Forelimb muscle (tissue), 1 donor: Measurements from ENCODE around the gene THOC7. TPM values are rescaled to one million over a fixed set of nuclear protein-coding genes. Genes with fewer than 3 reads are reported as not detected.

ENCODE experiments used
- polyA plus RNA-seq: library from polyadenylated mRNA; unstranded; fragments of 120-200 nt; gene quantifications from one replicate; pipeline ENCODE4 v1.2.1, GENCODE V29; 2013; ENCODE audit not compliant: insufficient read length

Gene THOC7
- polyA plus RNA-seq, 1 donor: 52.7 TPM

Other genes starting within 250 kb of the THOC7 start
- not detected for gene SNTN, start 211.1 kb downstream of the THOC7 start, polyA plus RNA-seq
- gene C3orf49, start 44.5 kb downstream of the THOC7 start, polyA plus RNA-seq: 0.22 TPM
- 11.3 TPM for gene ATXN7, start 62 bp upstream of the THOC7 start, polyA plus RNA-seq
- 1.0 TPM for gene SCAANT1, start 48.6 kb upstream of the THOC7 start, polyA plus RNA-seq
- 78.5 TPM for gene PSMD6, start 159.7 kb upstream of the THOC7 start, polyA plus RNA-seq